ENCODE results near the gene INSL3. TPM values are rescaled to one million over a fixed set of nuclear protein-coding genes. Genes with fewer than 3 reads are reported as not detected.
A peak's percentile ranks its signal among the peaks of the same experiment; 100 is the strongest.

INSL3 gene
- total and polyA plus RNA-seq, 2 of the 8 experiments (the other 6 are each of a cell fraction or from before 2014, with no cell fraction given): 0.41 to 1.5 TPM

- CTCF ChIA-PET (ENCODE audit: partially characterized antibody): interaction anchor here (0.8 to 3.6 kb wide), 16 partner anchors 9 to 130 kb away, joined by 3 to 19 read pairs (median 5); partner anchors contain the start of genes B3GNT3 and CCDC124
- no peak for FAIRE-seq
- TF ChIP-seq USF2 (IDR thresholded peaks at IDR 0.05; ENCODE audit: low read length) (no peak), POU5F1 (IDR thresholded peaks at IDR 0.05; ENCODE audit: low read depth, low read length) (no peak), HDAC6 (IDR thresholded peaks at IDR 0.05; ENCODE audit: low read depth, low read length) (no peak)
Measured at GRCh38 chr19:17854061-17854460, 32.7 kb upstream of the INSL3 start.

More at GRCh38 chr19:17854061-17854460, 32.7 kb upstream of the INSL3 start:
- Histone ChIP-seq H4K20me1 (replicated peaks in 1 of 2; ENCODE audit: control insufficient read depth in 1 of 2, insufficient read depth in 2 of 2, low read length in 2 of 2) (no peaks in the 10 kb centered on the region), H3K4me1 (replicated peaks in 1 of 4; ENCODE audit: control insufficient read depth in 3 of 4, insufficient read depth in 4 of 4, low read length in 3 of 4) (no peaks in the 10 kb centered on the region; a peak in 3 of 7 replicates), H2BK120ac (replicated peaks; ENCODE audit: low read depth, low read length) (no peak overlapping the region), H3K9ac (replicated peaks in 1 of 4; ENCODE audit: extremely low read depth in 1 of 4, low read depth in 3 of 4, low read length in 3 of 4) (no peak overlapping the region), H2BK15ac (ENCODE audit: low read length) (no peak overlapping the region), H2AFZ (ENCODE audit: low read length) (no peak overlapping the region), H4K91ac (replicated peaks; ENCODE audit: insufficient read length, low read length) (no peak overlapping the region), H3K79me2 (ENCODE audit: control insufficient read depth in 1 of 2, insufficient read depth in 2 of 2, low read length in 2 of 2) (no peaks in the 10 kb centered on the region), H3K23me2 (ENCODE audit: low read depth, low read length) (no peaks in the 10 kb centered on the region), H3K14ac (ENCODE audit: insufficient read length) (no peak overlapping the region), H3K4me3 (ENCODE audit: extremely low read depth in 1 of 4, insufficient read depth in 2 of 4, low read depth in 3 of 4, low read length in 4 of 4) (no peak overlapping the region), H3K23ac (ENCODE audit: insufficient read length) (no peak overlapping the region), H2BK12ac (ENCODE audit: low read depth, low read length) (no peak overlapping the region), H2BK20ac (ENCODE audit: low read length) (no peak overlapping the region), H3K27me3 (replicated peaks in 1 of 4; ENCODE audit: control insufficient read depth in 3 of 4, extremely low read depth in 1 of 4, insufficient read depth in 3 of 4, low read length in 3 of 4) (no peaks in the 10 kb centered on the region), H3K4ac (replicated peaks; ENCODE audit: insufficient read length, low read depth, low read length) (no peak overlapping the region), H4K8ac (ENCODE audit: extremely low read depth, insufficient read depth, low read length) (peak overlapping the region; percentile 51; the same call in 1 of the 2 replicates), H3K56ac (replicated peaks; ENCODE audit: insufficient read length, low read depth, low read length) (no peak overlapping the region), H4K5ac (ENCODE audit: insufficient read length, low read depth, low read length) (no peak overlapping the region), H3K9me3 (ENCODE audit: insufficient read depth in 2 of 2, low read depth in 1 of 2, low read length in 1 of 2) (no peaks in the 10 kb centered on the region), H3K36me3 (ENCODE audit: control insufficient read depth in 2 of 4, insufficient read depth in 4 of 4, low read length in 3 of 4) (no peaks in the 10 kb centered on the region), H3K4me2 (ENCODE audit: insufficient read depth in 1 of 2, low read depth in 2 of 2, low read length in 2 of 2) (no peak overlapping the region), H2AK5ac (ENCODE audit: low read depth, low read length) (no peak overlapping the region), H3K27ac (ENCODE audit: low read depth, low read length) (no peak overlapping the region), H3K79me1 (ENCODE audit: low read depth, low read length) (no peaks in the 10 kb centered on the region), H3K18ac (ENCODE audit: extremely low read depth, low read length) (no peak overlapping the region), H2BK5ac (ENCODE audit: low read depth, low read length) (no peak overlapping the region)
- DNase-seq (ENCODE audit: low read depth in 1 of 2, low spot score in 2 of 2): no peak
- WGBS, 2 experiments (ENCODE audit: extremely low coverage in 1 of 2, insufficient coverage in 1 of 2, insufficient read length in 1 of 2, insufficient replicate concordance in 2 of 2, low coverage in 1 of 2, low lambda C conversion rate in 2 of 2, missing lambda C conversion rate in 1 of 2): 93% methylated on average over 6 of the region's 6 CpGs; no CpG with 5 or more reads in 1 of the 2 experiments
- POLR2A ChIA-PET (ENCODE audit: partially characterized antibody): interaction anchor here (1.4 to 12.1 kb wide), 2 partner anchors 8 to 24 kb away, joined by 3 to 141 read pairs; partner anchors contain the start of gene RPL18A

All from H1 (cell line).